Measurements from ENCODE around the gene C2.

DNA sequence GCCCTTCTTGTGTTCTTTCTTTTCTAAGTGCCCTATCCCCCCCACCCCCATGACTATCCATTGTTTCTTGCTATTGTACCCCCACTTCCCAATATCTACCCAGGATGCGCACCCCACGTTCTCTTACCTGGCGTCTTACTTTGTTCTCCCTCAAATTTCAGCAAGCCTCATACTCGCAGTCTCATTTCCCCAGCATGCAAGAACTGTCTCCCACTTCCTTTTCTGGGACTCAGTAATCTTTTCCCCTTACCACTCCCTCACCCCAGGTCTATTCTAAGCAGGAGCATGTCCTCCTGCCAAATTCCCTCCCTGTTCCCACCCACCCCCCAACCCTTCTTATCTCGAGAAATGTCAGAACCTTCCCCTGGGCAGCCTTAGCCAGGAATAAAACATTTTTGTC is 28.3 kb upstream of the C2 start:
- TF ChIP-seq, protein P1, sequence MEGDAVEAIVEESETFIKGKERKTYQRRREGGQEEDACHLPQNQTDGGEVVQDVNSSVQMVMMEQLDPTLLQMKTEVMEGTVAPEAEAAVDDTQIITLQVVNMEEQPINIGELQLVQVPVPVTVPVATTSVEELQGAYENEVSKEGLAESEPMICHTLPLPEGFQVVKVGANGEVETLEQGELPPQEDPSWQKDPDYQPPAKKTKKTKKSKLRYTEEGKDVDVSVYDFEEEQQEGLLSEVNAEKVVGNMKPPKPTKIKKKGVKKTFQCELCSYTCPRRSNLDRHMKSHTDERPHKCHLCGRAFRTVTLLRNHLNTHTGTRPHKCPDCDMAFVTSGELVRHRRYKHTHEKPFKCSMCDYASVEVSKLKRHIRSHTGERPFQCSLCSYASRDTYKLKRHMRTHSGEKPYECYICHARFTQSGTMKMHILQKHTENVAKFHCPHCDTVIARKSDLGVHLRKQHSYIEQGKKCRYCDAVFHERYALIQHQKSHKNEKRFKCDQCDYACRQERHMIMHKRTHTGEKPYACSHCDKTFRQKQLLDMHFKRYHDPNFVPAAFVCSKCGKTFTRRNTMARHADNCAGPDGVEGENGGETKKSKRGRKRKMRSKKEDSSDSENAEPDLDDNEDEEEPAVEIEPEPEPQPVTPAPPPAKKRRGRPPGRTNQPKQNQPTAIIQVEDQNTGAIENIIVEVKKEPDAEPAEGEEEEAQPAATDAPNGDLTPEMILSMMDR (IDR thresholded peaks at IDR 0.05), result no peak
- no peak for TF ChIP-seq POLR2A (IDR thresholded peaks at IDR 0.05)
